HG03457 (cell line): ENCODE data around the gene SOX6.
"Not testable (repeated sequence)": the region's sequence is repeated elsewhere in the genome, so short reads cannot be mapped to it uniquely, and the experiment has no call there.

Experiments used
- ATAC-seq: cut with Tn5 transposase; IDR thresholded peaks from one replicate; pipeline ENCODE4 v1.9.1; 2021; ENCODE audit warnings: moderate number of reproducible peaks; ENCODE audit not compliant: unreplicated experiment

Gene SOX6

GRCh38 chr11:16157327-16157726 is 199.0 kb downstream of the SOX6 start:
- no peak for ATAC-seq

GRCh38 chr11:16155448-16155847 is 200.9 kb downstream of the SOX6 start:
- ATAC-seq: no peak

DNA sequence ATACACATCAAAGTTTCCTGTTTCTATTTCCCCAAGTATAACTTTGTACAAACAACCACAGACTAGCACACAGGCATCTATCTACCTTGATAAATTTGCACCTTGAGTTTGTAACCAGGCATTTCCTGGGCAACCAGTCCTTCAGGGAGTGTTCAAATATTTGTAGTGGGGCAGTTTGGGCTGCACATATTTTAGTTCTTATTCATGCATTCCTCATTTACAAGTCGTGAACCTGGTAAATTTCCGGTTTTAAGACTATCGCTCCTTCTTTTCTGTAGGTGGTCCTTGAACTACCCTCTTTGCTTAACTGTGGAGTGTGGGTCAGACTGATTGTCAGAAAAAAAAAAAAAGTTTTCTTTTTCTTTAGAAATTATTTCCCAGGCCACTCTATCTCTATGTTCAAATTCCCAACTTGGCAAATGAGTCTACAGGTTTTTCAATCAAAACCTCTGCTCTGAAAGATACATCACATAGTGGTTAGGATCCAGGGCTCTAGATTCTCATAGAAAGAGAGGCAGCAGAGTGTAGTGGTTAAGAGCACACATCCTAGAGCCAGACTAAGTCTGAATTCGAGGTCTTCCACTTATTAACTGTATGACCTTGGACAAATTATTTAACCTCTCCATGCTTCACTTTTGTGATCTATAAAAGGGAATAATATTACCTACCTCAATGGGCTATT is 201.5 kb downstream of the SOX6 start:
- no peak for ATAC-seq

DNA sequence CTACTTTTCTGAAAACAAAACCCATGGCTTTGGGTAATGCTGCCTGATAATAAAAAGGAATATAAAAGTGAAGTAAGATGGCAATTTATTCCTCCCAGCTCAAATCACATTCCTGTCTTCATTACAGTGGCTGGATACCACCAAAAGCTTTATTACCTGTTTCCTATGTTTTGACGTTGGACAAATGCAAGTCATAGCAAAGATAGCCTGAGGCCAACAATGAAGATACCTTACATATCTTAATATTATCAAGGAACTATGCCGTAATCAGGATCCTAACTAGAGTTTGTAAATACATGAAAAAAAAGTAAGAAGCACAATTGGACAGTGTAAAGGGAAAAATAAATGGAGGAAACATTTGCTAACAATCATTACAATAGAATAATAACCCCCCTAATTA is 202.4 kb downstream of the SOX6 start:
- no peak for ATAC-seq

GRCh38 chr11:16151138-16151537 is 205.2 kb downstream of the SOX6 start:
- no peak for ATAC-seq

GRCh38 chr11:16149476-16149875 is 206.9 kb downstream of the SOX6 start:
- no peak for ATAC-seq

DNA sequence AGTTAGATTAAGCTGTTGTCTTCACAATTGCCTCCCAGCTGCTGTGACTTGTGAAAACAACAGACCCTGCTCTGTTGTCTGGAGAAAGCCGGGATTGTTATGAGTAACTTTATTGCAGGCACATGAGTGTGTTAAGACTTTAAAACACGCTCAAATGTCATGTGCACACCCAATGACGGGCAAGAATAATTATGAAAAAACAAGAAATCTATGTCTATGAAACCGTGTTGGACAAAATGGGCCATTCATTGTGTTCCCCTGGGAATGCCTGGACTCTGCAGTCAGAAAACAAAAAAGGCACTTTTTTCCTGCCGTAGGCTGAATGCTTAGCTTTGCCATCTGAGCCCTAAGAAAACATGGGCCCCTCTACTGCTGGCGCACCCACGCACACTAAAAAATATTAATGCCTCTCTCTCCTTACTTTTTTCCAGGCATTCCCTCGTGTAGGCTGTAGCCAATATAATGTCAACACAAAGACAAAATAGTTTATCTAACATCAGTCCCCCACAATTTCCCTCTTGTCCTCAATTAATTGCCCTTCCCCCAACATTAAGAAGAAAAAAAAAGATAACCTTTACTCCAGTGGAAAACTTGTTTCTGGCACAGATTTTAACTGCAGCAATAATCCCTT is 207.9 kb downstream of the SOX6 start:
- ATAC-seq: no peak

- not testable (repeated sequence) for ATAC-seq
Observed at GRCh38 chr11:16146980-16147379, 209.4 kb downstream of the SOX6 start.

- not testable (repeated sequence) for ATAC-seq
Observed at GRCh38 chr11:16141614-16142013, 214.7 kb downstream of the SOX6 start.

DNA sequence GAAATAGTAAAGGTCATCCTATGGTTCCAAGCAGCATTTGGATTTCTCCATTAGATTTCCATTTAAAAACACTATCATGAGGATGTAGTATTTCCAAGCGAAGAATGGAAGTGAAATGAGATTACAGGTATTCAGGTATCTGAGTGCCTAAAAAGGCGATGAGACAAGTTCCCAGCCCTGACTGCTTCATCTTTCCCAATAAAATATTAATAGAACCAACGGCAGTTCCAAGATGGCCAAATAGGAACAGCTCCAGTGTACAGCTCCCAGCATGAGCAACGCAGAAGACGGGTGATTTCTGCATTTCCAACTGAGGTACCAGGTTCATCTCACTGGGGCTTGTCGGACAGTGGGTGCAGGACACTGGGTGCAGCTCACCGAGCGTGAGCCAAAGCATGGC is 215.2 kb downstream of the SOX6 start:
- not testable (repeated sequence) for ATAC-seq

DNA sequence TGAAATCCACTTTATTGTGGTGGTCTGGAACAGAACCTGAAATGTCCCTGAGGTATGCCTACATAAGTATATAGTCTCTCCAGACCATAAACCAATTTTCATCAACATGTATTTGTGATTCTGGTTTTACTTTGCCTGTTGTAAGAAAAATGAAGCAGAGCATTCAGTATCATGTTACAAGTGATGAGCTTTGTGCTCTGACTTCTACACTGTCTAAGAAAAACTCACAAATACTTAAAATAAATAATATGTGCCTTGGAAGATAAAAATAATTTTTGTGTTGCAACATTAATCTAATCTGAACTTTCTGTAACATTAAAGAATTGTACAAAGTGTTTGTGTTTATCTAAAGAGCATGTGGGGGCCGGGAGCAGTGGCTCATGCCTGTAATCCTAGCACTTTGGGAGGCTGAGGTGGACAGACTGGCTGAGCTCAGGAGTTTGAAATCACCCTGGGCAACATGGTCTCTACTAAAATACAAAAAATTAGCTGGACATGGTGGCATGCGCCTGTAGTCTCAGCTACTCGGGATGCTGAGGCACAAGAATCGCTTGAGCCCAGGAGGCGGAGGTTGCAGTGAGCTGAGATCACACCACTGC is 219.5 kb downstream of the SOX6 start:
- no peak for ATAC-seq

- no peak for ATAC-seq
Observed at GRCh38 chr11:16133867-16134266, 222.5 kb downstream of the SOX6 start.

DNA sequence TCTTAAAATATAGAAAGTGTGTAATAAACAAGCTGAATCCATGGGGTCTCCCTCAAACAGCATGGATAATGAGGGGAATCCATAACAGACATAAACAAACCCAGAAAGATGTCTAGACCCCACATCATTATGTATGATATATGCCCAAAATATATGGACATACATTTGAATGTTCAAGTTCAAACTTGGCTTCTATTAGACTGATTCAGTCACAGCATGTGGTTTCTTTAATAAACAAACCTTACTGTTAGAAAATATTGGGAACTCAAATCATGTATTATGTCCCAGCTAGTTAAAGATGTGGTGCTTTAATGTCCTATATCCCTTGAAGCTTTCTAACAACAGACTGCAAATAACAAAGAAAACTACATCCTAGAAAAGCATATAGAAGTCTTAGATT is 228.6 kb downstream of the SOX6 start:
- no peak for ATAC-seq

DNA sequence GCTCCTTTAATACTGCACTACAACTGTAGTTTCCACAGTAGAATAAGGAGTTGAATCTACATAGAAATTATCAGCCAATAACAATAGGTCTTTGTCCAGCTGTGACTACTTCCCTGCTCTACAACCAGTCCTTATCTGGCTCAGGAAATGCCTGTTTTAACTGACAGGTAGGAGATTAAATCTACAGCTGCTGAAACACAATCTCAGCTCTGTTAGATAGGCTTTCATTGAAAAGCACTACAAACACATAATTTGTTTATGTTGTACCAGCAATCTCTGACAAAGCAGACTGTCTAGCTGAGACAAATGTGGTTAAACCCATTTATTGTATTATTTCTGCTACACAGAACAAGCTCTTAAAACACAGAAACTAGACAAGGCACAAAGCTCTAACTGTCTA is 230.0 kb downstream of the SOX6 start:
- ATAC-seq: no peak

- ATAC-seq: no peak
Observed at GRCh38 chr11:16125796-16126195, 230.6 kb downstream of the SOX6 start.

GRCh38 chr11:16124390-16124789 is 232.0 kb downstream of the SOX6 start:
- no peak for ATAC-seq

GRCh38 chr11:16121853-16122252 is 234.5 kb downstream of the SOX6 start:
- ATAC-seq: no peak

- no peak for ATAC-seq
Observed at GRCh38 chr11:16120008-16120407, 236.3 kb downstream of the SOX6 start.

DNA sequence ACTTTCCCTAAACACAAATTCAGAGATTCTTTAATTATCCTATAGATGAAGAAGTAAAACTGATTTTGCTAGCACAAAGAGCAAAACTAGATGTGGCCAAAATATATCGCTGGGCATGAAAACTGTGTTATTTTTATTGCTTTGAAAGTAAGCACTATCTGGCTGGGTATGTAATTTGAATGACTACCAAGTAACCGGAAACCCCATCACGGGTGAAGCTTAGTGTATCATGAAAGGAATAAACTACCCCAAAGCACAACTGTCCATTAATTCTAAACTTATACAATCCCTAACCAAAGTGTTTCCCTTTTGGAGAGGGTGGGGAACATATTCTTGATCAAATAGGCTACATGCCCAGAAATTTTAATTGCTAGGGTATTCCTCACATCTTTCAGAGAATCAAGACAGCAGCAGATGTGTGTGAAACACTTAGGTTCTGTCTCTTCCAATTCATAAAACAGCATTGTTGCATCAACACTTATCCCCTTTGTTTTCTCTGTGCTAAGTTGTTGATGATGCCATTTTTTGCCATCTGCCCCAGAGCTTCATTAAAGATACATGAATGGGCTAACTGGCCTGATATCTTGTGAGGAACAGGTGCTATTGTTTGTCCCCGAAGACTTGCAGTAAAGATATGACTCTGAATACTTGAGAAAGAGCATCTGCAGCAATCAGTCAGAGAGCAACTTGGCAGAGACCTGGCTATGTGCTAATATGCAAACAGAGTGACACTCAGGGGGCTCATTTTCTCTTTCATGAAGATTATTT is 238.2 kb downstream of the SOX6 start:
- no peak for ATAC-seq

DNA sequence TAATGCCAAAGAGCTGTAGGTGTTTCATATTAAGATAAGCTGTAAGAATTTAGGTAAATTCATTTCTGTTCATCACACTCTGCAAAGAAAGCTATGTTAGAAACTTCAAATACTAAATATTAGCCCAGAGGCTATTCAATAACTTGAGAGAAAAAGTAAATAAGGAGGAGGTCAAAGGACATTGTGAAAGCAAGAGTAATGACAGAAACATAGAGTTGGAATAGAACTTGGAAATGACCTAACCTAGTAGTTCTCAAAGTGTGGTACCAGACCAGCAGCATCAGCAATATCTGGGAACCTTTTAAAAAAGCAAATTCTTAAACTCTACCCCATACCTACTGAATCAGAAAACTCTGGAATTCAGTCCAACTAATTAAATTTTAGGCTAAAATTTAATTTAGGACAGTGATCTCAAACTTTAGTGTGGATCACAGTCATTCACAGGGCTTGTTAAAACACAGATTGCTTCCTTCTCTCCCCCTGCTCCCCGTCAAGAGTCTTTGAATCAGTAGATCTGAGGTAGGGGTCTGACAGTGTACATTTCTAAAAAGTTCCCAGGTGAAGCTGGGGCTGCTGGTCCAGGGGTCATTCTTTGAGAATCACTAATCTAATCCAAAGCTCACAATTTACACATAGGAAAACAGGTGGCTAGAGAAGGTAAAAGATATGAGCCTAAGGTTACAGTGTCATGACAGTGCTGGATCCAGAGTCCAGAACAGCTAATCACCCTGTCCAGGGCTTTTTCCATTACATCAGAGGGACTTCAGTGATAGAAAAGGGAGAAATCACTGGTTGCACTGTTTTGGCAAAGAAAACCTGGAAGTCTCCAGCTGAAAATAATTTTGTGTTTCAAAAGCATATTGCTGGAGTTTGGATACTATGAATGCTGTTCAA is 241.1 kb downstream of the SOX6 start:
- ATAC-seq: no peak

- no peak for ATAC-seq
Observed at GRCh38 chr11:16114431-16114830, 241.9 kb downstream of the SOX6 start.
